ENCODE results near the gene FAM167B.
A peak's percentile ranks its signal among the peaks of the same experiment; 100 is the strongest.
"Not testable (repeated sequence)": the region's sequence is repeated elsewhere in the genome, so short reads cannot be mapped to it uniquely, and the experiment has no call there.

Gene FAM167B

DNA sequence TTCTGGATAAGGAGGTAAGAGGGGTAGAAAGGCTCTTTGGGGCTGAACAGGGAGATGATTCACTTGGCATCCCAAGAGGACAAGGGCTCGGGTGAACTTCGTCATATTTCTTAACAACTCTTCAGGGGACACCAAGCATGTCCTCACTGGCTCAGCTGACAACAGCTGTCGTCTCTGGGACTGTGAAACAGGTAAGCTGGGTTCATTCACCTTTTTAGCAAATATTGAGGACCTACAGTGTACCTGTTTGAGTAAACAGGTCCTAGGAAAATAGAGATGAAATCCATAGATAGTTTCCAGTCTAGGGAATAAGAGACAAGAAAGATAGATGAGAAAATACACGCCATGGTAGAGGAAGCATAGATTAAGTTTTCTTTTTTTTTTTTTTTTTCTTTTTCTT lies 22.7 kb upstream of the FAM167B start:
- DNase-seq, result no peak

DNA sequence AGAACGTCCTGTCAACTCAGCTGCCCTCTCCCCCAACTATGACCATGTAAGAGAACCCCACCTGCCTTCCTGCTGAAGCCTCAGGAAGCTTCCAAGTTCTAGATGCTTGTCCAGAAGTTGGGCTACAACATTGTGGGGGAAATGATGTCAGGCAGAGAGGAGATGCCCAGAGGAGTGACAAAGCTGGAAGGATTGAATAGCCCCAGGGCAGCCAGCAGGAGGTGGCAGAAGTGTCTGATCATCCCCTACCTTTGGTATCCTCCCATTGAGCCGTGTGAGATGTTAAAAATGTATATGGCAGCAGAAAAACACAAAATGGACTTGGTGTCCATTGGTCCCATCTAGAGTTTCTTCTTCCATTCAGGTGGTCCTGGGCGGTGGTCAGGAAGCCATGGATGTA lies 18.3 kb upstream of the FAM167B start:
- no peak for DNase-seq

DNA sequence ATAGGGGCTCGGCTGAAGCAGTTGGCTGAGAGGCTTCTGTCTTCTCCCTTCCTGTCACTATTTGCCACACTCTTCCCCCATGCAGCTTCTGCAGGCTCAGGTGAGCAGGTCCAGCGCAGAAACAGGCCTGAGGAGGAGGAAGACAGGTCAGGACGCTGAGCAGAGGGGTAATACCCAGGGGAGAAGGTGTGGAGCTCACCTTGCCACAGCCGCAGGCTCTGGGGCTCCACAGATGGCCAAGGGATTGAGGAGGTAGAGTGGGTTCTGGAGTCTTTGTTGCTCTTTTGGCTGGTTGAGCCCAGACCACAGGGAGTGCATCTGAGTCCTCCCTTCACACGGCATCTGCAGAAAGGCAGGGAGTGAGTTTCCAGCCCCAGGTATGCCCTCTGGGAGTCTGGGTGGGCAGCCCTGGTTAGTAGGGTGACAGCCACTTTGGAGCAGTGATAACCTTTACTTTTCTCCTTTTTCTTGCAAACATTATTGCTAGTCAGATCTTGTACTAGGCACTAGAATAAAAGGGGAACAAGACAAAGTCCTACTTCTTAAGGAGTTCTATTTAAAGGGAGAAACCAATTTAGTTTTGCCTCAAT lies 15.1 kb upstream of the FAM167B start:
- no peak for DNase-seq

DNA sequence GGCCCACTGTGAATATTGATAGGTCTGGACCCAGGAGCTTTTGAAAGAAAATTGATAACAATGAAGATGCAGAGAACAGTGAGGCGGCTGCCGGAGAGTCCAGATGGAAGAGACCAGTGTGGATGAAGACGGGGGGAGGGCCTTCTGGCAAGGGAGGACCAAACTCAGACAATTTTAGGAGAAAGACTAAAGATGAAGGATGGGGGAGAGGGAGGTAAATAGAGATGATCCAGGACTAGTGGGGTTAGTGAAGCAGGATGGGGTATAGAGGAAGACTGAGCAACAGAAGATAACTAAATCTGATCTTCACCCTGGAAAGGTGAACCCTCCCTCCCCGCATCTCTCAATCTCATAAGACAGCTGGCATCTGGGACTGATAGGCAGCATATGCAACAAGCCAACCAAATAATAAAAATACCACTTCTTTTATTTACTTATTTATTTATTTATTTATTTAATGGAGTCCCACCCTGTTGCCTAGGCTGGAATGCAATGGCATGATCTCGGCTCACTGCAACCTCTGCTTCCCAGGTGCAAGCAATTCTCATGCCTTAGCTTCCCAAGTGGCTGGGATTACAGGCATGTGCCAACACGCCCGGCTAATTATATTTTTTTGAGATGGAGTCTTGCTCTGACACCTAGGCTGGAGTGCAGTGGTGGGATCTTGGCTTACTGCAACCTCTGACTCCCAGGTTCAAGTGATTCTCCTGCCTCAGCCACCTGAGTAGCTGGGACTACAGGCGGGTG lies 14.3 kb upstream of the FAM167B start:
- DNase-seq, result peak; percentile 81

DNA sequence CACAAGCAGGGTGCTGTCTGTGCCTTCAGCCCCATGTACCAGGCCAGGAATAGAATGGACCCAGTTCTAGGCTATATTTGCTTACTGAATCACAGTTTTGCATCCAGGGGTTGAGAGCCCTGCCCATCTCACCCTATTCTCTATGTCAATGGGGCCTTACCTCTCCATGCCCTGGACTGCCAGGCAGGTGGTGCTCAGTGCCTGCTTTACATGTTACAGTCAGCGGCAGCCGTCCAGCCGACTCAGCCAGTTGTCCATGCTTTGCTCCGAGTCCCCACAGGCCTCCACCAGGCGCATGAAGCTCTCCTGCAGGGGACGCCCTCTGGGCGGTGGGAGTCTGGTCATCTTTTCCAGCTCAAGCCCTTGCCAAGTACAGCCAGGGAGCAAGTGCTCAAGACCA lies 12.2 kb upstream of the FAM167B start:
- DNase-seq, result no peak

DNA sequence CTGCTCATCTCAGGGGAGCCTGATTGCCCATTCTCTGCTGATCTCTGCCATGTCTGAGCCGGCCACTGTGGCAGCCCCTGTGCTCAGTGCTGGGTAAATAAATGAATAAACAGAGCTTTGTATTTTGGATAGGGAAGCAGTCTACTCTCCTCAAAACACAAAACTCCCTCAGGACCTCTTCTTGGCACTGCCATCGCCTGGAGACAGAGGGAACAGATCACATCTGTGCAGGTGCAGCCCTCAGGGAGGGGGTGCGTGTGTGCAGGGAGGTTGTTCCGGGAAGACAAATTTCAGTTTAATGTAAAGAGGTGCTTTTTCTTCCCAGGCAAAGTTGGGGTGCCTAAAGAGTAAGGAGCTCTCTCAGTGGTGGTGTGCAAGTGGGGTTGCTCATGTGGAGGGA lies 7.7 kb upstream of the FAM167B start:
- DNase-seq, result peak; percentile 88

DNA sequence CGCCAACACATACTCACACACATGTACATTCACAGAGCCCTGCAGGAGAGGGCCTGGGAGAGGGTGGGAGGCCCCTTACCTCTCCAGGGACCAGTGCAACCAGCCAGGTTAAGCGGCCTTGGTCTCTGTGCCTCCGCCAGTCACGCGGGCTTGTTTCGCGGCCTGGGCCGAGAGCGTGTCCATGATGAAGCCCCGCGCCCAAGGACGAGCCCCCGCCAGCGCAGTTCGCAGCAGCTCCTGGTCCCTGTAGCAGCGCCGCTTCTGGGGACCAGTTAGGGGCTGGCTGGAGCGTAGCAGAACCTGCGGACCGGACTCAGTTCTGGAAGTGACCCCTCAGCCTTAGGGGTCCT lies 7.3 kb upstream of the FAM167B start:
- DNase-seq, result peak; percentile 79

DNA sequence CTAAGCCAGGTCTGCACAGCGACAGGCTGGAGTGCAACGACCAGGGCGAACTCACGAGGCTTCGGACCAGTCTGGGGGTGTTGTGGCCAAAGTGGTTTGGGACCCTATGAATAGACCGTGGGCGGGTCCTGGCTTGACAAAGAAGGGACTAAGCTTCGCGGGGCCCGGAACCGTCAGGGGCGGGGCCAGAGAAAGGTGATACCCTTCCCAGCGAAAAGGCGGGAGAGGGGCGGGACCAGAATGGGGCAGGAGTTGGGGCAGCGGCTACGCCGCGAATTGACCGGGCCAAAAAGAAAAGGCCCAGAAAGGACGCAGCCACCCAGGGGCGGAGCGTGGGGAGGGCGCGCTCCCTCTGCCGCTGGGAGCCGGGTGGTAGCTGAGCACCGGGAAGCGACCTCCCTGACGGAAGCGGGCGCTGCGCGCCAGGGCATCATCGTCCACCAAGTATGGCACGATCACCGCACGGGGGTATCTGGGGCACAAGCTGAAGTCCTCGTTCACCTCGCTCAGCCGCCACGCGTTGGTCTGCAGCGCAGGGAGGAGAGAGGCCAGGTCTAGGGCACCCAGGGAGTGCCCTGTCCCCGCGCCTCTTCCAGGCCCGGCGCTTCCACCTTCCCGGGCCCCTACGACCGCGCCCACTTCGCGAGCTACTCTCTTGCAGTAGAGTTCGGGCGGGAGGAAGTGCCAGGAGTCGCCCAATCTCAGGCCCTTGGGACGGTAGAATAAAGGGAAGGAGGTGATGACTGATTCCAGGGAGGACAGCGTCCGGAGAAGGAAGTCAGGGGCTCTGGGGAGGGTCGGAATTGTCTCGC lies 6.7 kb upstream of the FAM167B start:
- DNase-seq, result peak; percentile 77

DNA sequence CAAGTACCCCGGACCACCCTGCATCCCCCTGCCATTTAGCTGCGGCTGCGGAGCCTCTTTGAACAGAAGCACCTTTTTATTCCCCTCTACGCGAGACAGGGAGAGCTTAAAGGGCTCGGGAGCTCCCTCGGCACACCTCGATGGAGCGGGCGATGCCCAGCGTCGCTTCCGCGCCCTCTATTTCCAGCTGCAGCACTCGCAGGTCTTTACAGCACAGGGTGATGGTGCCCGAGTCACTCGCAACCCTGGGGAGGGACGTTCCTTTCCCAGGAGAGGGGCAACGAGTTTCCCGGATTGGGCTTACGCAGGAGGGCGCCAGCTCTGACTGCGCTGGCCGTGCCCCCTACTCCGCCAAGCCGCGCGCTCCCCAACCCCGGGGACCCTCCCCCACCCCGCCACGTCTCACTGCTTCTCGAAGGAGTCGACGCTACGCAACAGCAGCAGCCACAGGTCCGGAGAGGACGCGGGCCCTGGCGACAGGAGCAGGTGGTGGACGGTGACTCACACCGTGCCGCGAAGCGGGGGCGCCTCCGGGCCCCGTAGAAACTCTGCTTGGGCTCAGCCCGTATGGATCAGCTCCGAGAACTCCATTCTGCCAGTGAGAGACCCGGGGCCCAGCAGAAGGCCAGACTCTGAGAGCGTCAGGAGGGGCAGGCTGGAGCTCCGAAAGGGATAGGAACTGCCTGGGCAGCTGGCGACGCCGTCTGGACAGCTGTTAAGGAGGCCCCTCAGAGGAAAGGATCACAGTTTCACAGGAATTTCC lies 5.8 kb upstream of the FAM167B start:
- peak; percentile 64 for DNase-seq

DNA sequence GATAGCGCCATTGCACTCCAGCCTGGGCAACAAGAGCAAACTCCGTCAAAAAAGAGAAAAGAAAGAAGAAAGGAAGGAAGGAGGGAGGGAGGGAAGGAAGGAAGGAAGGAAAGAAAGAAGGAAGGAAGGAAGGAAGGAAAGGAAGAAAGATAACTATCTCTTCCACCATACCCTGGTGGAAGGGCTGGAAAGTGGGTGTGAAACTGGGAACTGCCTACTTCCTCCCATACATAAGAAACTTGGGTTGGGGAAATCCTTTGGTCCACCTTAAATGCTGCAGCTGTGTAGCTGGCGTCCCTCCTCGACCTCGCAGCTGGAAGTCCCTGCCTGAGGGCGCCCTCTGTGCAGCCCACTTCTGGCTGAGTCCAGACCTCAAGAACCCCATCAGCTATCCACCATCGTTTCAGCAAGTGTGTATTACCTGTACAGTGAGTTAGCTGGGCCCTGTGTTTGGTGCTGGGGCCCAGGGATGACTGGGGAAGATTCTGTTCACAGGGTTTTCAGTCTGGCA lies 4.6 kb upstream of the FAM167B start:
- DNase-seq, result no peak

DNA sequence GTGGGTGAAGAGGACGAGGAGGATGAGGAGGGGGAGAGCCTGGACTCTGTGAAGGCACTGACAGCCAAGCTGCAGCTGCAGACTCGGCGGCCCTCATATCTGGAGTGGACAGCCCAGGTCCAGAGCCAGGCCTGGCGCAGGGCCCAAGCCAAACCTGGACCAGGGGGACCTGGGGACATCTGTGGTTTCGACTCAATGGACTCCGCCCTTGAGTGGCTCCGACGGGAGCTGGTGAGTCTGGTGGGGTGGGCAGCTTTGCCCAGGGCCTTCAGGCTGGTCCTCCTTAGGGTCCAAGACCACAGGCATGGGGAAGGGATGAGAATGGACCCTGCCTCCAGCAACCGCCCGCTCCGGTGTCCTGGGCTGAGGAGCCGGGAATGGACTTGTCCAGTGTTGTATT lies 430 bp downstream of the FAM167B start:
- DNase-seq, result no peak

DNA sequence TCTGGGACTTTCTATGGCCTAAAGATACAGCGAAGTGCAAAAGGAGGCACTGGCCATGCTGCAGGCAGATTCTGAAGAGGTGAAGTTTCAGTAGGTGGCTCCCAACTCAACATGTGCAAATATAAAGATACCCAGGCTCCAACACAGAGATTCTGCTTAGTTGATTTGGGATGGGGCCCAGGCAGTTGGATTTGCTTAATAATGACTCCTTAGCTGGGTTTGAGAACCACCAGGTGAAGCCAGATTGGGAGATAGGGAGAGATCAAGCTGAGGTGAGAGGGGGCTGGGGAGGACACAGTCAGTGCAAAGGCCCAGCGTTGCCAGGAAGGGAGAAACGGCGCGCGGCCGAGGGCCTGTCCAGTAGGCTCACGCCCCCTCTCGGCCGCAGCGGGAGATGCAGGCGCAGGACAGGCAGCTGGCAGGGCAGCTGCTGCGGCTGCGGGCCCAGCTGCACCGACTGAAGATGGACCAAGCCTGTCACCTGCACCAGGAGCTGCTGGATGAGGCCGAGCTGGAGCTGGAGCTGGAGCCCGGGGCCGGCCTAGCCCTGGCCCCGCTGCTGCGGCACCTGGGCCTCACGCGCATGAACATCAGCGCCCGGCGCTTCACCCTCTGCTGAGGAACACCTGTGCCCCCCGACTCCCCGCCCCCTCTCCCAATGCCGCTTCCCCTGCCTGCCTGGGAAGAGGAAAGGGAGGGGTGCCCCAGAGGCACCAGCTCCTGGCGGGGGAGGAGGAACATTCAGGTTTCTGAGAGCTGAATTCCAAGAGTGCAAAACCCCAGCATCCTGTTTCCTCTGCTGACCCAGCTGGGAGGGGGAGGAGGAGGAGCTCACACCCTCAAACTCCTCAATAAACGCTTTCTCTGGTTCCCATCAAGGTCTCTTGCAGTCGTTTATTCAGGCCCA lies 1.2 kb downstream of the FAM167B start:
- DNase-seq, result peak; percentile 83

DNA sequence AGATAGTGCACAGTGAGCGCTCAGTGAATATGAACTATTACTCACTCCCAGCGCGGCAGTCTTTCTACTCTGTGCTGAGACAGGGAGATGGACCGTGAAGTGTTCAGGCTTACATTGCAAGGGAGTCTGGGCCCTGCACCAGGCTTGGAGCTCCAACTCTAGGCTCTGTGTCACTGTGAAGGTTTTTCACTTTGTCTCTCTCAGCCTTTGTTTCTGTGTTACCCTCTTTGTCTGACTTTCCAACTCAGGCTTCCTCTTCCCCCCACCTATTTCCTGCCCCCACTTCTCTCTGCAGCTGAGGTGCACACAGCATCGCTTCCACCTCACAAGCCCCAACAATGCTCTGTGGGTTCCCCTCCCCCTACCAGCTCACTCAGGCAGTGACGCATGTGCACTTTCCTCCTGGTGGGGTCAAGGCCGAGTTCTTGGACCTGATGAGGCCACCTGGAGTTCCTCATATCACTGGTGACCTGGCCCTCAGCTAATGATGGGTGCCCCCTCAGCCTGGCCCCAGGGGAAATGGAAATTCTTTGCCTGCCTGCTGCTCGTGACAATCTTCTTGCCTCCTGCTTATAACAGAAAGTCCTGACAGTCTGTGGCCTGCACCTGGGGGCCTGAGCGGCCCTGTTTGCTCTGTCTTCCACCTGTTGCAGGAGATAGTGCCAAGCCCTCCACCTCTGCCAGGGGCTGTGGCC lies 3.0 kb downstream of the FAM167B start:
- no peak for DNase-seq

DNA sequence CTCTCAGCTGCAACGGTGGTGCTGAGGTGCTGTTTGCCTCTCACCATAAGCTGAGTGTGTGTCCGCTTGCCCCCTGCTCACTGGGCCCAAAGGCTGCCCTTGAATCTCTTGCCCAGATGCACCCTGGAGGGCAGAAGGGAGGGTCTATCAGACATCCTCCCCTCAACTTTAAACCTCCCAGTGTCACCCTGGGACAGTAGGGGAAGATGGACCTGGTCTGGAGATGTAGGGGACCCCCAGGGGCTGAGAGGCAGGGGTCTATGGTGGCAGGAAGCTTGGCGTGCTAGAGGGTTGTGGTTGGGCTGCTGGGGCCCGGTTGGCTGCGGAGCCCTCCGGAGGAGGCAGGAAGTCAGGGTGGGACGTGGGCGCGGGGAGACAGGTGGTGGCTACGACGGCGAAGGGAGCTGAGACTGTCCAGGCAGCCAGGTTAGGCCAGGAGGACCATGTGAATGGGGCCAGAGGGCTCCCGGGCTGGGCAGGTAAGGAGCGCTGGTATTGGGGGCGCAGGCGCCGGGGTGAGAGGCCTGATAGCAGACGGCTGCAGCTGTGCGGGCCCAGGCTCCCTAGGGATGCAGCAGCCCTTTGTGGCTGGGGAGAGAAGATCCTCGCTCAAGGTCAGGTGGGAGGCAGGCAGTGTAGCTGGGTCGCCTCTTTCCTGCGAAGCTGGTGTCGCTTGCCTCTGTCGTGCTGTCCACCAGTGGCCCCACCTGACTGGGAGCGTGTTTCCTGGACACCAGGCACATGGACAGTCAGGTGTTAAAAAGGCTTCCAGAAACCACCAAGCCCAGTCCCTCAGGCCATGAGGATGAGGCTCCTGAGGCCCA lies 4.1 kb downstream of the FAM167B start, which contains the start of gene LCK:
TSS of gene LCK (plus strand) at position 373 of the 824 bp plus-strand sequence. CDS start 23,065 bp downstream, outside the sequence.
- no peak for DNase-seq

DNA sequence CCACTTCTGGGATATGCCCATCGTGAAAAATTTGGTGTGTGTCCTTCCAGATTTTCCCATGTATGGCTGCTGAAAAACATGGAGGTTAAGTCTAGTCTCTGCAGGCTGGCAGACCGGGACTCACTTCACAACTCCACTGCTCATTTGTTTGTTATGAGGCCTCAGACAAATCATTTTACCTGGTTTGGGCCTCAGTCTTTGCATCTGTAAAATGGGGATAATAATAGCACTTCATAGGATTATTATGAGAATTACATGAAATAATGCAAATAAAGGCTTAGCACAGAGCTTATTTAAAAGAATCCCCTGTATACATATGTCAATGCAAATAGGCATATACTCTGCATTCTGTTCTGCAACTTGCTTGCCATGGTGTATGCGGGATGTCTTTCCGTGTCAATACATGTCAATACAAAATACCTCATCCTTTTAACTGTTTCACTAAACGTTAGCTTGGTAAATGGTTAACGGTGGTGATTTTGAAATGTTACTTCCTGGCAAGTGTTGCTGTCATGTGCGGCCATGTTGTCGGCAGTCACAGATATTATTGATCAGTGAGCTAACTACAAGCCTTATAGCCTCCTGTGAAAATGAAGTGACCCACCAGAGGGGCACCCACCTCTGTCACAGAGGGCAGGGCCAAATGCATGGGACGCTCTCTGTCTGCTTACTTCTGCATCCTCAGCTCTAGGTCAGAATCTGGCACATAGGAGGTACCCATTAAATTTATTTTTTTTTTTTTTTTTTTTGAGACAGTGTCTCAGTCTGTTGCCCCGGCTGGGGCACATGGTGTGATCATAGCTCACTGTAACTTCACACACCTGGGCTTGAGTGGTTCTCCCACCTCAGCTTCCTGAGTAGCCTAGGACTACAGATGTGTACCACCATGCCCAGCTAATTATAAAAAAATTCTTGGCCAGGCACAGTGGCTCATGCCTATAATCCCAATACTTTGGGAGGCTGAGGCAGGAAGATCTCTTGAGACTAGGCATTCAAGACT lies 8.3 kb downstream of the FAM167B start:
- no peak for DNase-seq

DNA sequence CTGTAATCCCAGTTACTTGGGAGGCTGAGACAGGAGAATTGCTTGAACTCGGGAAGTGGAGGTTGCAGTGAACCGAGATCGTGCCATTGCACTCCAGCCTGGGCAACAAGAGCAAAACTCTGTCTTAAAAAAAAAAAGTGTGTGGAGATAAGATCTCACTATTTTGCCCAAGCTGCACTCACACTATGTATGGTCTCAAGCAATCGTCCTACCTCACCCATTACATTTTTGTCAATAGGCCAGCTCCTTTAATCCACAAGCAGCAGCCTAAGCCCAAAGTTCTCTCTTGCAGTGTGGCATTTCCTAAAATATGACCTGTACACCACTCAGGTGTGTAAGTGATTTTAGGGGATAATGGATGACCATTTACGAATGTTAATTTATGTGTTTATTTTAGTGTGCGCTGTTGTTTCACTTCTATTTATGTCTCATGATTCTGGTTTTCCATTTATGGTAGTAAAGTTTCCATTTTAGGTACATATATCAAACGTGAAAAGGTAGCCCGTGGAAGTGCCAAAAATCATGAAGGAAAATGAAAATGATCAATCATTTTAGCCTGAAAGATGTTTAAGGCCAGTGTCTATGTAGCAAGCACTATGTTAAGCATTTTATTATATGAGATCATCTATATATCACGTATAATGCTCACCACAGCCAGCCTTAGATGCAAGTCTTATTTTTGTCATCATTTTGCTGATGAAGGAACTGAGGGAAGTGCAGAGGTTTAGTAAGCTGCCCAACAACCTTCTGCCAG lies 9.6 kb downstream of the FAM167B start:
- no peak for DNase-seq

DNA sequence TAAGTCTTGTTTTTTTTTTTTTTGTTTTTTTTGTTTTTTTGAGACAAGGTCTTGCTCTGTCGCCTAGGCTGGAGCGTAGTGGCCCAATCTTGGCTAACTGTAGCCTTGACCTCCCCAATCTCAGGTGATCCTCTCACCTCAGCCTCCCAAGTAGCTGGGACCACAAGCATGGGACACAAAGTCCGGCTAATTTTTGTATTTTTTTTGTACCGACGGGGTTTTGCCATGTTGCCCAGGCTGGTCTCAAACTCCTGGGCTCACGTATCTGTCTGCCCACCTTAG lies 10.1 kb downstream of the FAM167B start:
- no peak for DNase-seq

DNA sequence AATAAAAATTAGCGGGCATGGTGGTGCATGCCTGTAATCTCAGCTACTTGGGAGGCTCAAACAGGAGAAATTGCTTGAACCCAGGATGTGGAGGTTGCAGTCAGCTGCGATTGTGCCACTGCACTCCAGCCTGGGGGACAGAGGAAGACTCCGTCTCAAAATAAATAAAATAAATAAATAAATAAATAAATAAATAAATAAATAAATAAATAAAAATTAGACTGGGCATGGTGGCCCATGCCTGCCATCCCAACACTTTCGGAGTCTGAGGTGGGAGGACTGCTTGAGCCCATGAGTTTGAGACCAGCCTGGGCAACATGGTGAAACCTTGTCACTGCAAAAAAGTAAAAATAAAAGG lies 16.2 kb downstream of the FAM167B start:
- not testable (repeated sequence) for DNase-seq

DNA sequence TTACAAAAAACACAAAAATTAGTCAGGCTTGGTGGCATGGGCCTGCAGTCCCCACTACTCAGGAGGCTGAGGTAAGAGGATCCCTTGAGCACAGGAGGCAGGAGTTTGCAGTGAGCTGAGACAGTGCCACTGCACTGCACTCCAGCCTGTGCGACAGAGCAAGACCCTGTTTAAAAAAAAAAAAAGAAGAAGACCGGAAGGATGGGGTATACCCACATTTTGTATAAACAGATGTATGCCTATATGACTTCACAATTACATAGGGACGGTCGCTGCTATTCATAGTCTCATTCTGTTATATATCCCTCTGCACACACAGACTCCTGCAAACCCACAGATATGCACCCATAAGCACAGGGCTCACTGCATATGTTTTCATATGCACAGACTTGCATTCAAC lies 16.7 kb downstream of the FAM167B start:
- DNase-seq, result no peak
